Erythroblast (primary cell): Measurements from ENCODE around the gene FPR3.

ENCODE experiments used
- GATA1 ChIP-seq: IDR thresholded peaks from 2 replicates; pipeline ENCODE4 v1.6.1; 2011; ENCODE audit warnings: low read depth, mild to moderate bottlenecking, control low read depth, low read length, moderate library complexity
- POLR2A ChIP-seq: IDR thresholded peaks from 2 replicates; pipeline ENCODE4 v1.6.1; 2011; ENCODE audit warnings: mild to moderate bottlenecking, low read length

DNA sequence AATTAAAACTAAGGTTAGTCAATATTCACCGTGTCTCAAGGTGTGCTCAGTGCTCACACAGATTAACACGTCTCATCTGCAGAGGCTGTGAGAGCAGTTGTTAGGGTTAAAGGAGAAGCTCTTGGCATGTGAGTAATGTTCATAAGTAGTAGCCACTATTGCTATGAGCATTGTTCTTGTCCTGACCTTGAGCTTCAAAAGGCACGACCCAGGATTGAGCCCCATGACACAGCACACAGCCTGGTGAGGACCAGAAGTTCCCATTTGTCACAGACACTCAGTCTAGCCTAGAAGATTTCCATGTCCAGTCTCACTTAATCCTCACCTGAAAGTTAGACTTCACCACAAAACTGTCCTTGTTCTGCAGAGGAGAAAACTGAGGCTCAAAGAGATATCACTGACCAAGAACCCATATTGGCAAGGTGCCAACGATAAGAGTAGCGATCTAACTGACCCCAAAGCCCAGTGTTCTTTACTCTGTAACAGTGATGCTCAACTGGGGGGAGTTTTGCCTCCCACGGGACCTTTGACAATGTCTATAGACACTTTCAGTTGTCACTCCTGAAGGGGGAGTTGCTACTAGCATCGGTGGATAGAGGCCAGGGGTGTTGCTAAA, 26.0 kb downstream of the FPR3 start:
- TF ChIP-seq POLR2A, result no peak
- no peak for TF ChIP-seq GATA1
